ENCODE results near the gene GABARAP.

DNA sequence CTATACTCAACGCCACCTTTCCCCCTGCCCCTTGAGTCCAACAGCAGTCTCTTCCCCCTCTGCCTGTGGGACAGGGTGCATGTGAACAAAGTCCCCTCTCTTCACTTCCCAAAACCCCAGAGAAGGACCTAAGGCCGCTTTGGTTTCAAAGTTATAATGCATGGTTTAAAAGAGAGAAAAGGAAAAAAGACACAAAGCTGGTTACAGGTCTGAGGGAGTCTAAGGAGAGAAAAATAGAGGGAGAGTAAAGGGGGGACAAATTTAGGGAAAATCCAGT is 1.1 kb upstream of the GABARAP start:
- TF ChIP-seq, protein P1, sequence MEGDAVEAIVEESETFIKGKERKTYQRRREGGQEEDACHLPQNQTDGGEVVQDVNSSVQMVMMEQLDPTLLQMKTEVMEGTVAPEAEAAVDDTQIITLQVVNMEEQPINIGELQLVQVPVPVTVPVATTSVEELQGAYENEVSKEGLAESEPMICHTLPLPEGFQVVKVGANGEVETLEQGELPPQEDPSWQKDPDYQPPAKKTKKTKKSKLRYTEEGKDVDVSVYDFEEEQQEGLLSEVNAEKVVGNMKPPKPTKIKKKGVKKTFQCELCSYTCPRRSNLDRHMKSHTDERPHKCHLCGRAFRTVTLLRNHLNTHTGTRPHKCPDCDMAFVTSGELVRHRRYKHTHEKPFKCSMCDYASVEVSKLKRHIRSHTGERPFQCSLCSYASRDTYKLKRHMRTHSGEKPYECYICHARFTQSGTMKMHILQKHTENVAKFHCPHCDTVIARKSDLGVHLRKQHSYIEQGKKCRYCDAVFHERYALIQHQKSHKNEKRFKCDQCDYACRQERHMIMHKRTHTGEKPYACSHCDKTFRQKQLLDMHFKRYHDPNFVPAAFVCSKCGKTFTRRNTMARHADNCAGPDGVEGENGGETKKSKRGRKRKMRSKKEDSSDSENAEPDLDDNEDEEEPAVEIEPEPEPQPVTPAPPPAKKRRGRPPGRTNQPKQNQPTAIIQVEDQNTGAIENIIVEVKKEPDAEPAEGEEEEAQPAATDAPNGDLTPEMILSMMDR (IDR thresholded peaks at IDR 0.05) = no peak
- no peak for TF ChIP-seq POLR2A (IDR thresholded peaks at IDR 0.05)

Measured in thyroid gland (tissue), 4 donors.